Endothelial cell of umbilical vein (primary cell): ENCODE measurements around the gene SHC4. TPM values are rescaled to one million over a fixed set of nuclear protein-coding genes. Genes with fewer than 3 reads are reported as not detected.

ENCODE experiments used
- BruUV-seq: library from RNA; stranded (reverse); fragments of 400-500 nt; replicated peaks from 2 replicates; lab custom pipeline; 2021; lab: Mats Ljungman, UMichigan
- CTCF ChIA-PET: fragments of 300-600, 350-600 bp; sonication (Branson Sonifier 250); formaldehyde crosslinking; loops from one replicate; lab custom pipeline; 2021; ENCODE audit warnings: antibody characterized with exemption, inconsistent platforms; lab: Charles Lee
- POLR2A ChIA-PET: fragments of 300-600, 350-600 bp; sonication (Branson Sonifier 250); formaldehyde crosslinking; loops from one replicate; lab custom pipeline; 2021; ENCODE audit warnings: antibody characterized with exemption, inconsistent platforms; lab: Charles Lee
- DNase-seq: peaks from one replicate; pipeline ENCODE4 v3.0.0-alpha.2; 2011; ENCODE audit warnings: low read depth, low spot score
- FAIRE-seq: peaks from 2 replicates; lab custom pipeline; 2011; peaks lifted over from hg19 to GRCh38; lab: Jason Lieb, UNC
- H2AFZ ChIP-seq: 2 replicates; pipeline ENCODE4 v1.6.0; 2012; ENCODE audit warnings: low read depth, low read length, control low read depth, inconsistent platforms
- H3K27ac ChIP-seq: 2 replicates; pipeline ENCODE4 v1.5.1; 2011; ENCODE audit warnings: low read depth, mild to moderate bottlenecking, control low read depth, low read length, moderate library complexity; ENCODE audit not compliant: insufficient read depth
- H3K27me3 ChIP-seq, 2 experiments: 2 replicates each; pipeline versions ENCODE4 v1.6.0 to v1.6.1; 2011; ENCODE audit warnings: low read length in 2 of 2, mixed read lengths in 1 of 2; ENCODE audit not compliant: control insufficient read depth in 2 of 2, insufficient read depth in 2 of 2
- H3K36me3 ChIP-seq, 2 experiments: 2 replicates in 1 of 2; 3 replicates in 1 of 2; pipeline ENCODE4 v1.5.1; 2011; ENCODE audit warnings: low read length in 2 of 2, mild to moderate bottlenecking in 1 of 2, moderate library complexity in 1 of 2; ENCODE audit not compliant: control insufficient read depth in 2 of 2, insufficient read depth in 2 of 2; ENCODE audit errors: extremely low read depth in 1 of 2
- H3K4me1 ChIP-seq: 3 replicates; pipeline ENCODE4 v1.5.1; 2011; ENCODE audit warnings: mild to moderate bottlenecking, low read length; ENCODE audit not compliant: control insufficient read depth, insufficient read depth; ENCODE audit errors: extremely low read depth
- H3K4me2 ChIP-seq: 2 replicates; pipeline ENCODE4 v1.6.1; 2011; ENCODE audit warnings: low read length, control low read depth, mixed read lengths; ENCODE audit not compliant: insufficient read depth
- H3K4me3 ChIP-seq, 3 experiments: fragments of 200-600 bp in 1 of 3; sonication (generic), shearing (Covaris generic) in 1 of 3; replicated peaks in 1 of 3; 2 replicates each; pipeline ENCODE4 v1.5.1; 2011 to 2016; ENCODE audit warnings: control low read depth in 3 of 3, low read length in 3 of 3, mild to moderate bottlenecking in 2 of 3, inconsistent platforms in 1 of 3, low read depth in 1 of 3, moderate library complexity in 1 of 3; ENCODE audit not compliant: insufficient read depth in 1 of 3
- H3K79me2 ChIP-seq: 2 replicates; pipeline ENCODE4 v1.6.0; 2012; ENCODE audit warnings: low read length, inconsistent platforms; ENCODE audit not compliant: control insufficient read depth, insufficient read depth
- H3K9ac ChIP-seq: replicated peaks from 2 replicates; pipeline ENCODE3; 2011; ENCODE audit warnings: low read length, control low read depth; ENCODE audit not compliant: insufficient read depth; ENCODE audit errors: extremely low read depth
- H3K9me1 ChIP-seq: replicated peaks from 3 replicates; pipeline ENCODE4 v1.6.0; 2011; ENCODE audit warnings: mild to moderate bottlenecking, low read length; ENCODE audit not compliant: control insufficient read depth, insufficient read depth; ENCODE audit errors: extremely low read depth
- H3K9me3 ChIP-seq: replicated peaks from 2 replicates; pipeline ENCODE4 v1.5.1; 2012; ENCODE audit warnings: low read length, inconsistent platforms; ENCODE audit not compliant: control insufficient read depth, insufficient read depth
- H4K20me1 ChIP-seq: replicated peaks from 2 replicates; pipeline ENCODE3; 2011; ENCODE audit warnings: mild to moderate bottlenecking, low read length; ENCODE audit not compliant: control insufficient read depth, insufficient read depth; ENCODE audit errors: extremely low read depth
- EZH2 ChIP-seq: IDR thresholded peaks from 2 replicates; pipeline ENCODE4 v1.6.1; 2012; ENCODE audit warnings: borderline replicate concordance, low read depth, mild to moderate bottlenecking, moderate library complexity, low read length, inconsistent platforms; ENCODE audit not compliant: severe bottlenecking
- FOS ChIP-seq: IDR thresholded peaks from 2 replicates; pipeline ENCODE4 v1.6.1; 2011; ENCODE audit warnings: mild to moderate bottlenecking, low read length, moderate library complexity, borderline replicate concordance; ENCODE audit not compliant: insufficient read depth
- GATA2 ChIP-seq: IDR thresholded peaks from 2 replicates; pipeline ENCODE4 v1.7.0; 2011; ENCODE audit warnings: low read depth, mild to moderate bottlenecking, moderate library complexity, mixed read lengths, low read length; ENCODE audit not compliant: insufficient read length, insufficient read depth
- JUN ChIP-seq: IDR thresholded peaks from 2 replicates; pipeline ENCODE4 v1.6.1; 2011; ENCODE audit warnings: borderline replicate concordance, low read depth; ENCODE audit not compliant: insufficient read length, insufficient read depth
- MAX ChIP-seq: IDR thresholded peaks from 2 replicates; pipeline ENCODE4 v1.6.1; 2011; ENCODE audit not compliant: insufficient read depth, insufficient read length
- MYC ChIP-seq: IDR thresholded peaks from one replicate; pipeline ENCODE4 v1.6.1; 2011; ENCODE audit warnings: mild to moderate bottlenecking, low read depth, low read length
- POLR2A ChIP-seq: IDR thresholded peaks from 2 replicates; pipeline ENCODE4 v1.6.1; 2012; ENCODE audit warnings: low read depth, mild to moderate bottlenecking, control low read depth, low read length
- POLR2AphosphoS5 ChIP-seq: IDR thresholded peaks from 2 replicates; pipeline ENCODE4 v1.6.1; 2012; ENCODE audit warnings: low read depth, mild to moderate bottlenecking, control low read depth, low read length, moderate library complexity; ENCODE audit not compliant: insufficient read depth
- dilution Hi-C: fragments of 300-500 bp; cut with MboI; formaldehyde crosslinking; loops from one replicate; pipeline ENCODE4 v1.15.0; 2019; ENCODE audit warnings: low sequenced_read_pairs; ENCODE audit not compliant: extremely low pct_ligation_motif_present
- intact Hi-C: fragments of 100-400 bp; cut with micrococcal nuclease; formaldehyde crosslinking; loops from one replicate; pipeline ENCODE4 v1.10.0; 2022
- polyA plus RNA-seq, 4 experiments: library from polyadenylated mRNA; depleted of rRNA in 3 of 4; stranded (reverse) in 3 of 4; unstranded in 1 of 4; fragments of >200 nt; gene quantifications; 2 replicates each; pipeline versions ENCODE4 v1.2.1 to v1.2.3, GENCODE V29; 2011 to 2012; ENCODE audit warnings: missing spikeins in 1 of 4
- total RNA-seq: library from RNA; stranded (reverse); gene quantifications from 2 replicates; pipeline ENCODE4 v1.2.3, GENCODE V29; 2021
- TF ChIP-seq, protein P1 (sequence below), 2 donors: IDR thresholded peaks; 1 replicate in 1 of 2; 2 replicates in 1 of 2; pipeline ENCODE4 v1.5.1; 2011; ENCODE audit warnings: low read length in 2 of 2, mild to moderate bottlenecking in 2 of 2, moderate library complexity in 2 of 2, control low read depth in 1 of 2, inconsistent platforms in 1 of 2, low read depth in 1 of 2; ENCODE audit not compliant: insufficient read depth in 1 of 2; ENCODE audit errors: extremely low read depth in 1 of 2

SHC4 gene
- total and polyA plus RNA-seq, 2 donors (not counting 3 experiments of a cell fraction or from before 2014, with no cell fraction given), result 0.20 TPM; not detected in 1

DNA sequence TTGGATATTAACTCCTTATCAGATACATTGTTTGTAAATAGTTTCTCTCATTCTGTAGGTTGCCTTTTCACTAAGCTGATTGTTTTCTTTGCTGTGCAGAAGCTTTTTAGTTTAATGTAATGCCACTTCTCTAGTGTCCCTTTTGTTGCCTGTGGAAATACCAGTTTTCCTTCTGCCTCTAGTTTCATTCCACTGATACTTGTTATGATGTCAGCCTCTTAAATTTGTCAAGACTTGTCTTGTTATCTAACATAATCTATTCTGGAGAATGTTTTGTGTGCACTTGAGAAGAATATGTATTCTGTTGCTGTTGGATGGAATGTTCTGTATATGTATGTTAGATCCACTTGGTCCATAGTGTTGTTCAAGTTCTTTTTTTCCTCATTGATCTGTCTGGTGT is 134.8 kb downstream of the SHC4 start:
- FAIRE-seq (no peak), DNase-seq (no peak)
- H3K9me3 ChIP-seq, result no peaks in the 10 kb centered on the region
- H2AFZ ChIP-seq, result no peak overlapping the region
- H4K20me1 ChIP-seq, result no peaks in the 10 kb centered on the region
- CTCF ChIA-PET, result no interaction called here
- H3K4me1 ChIP-seq, result no peaks in the 10 kb centered on the region
- no TSS peak for BruUV-seq
- dilution Hi-C loops (no loop called here), intact Hi-C loops (no loop called here)
- H3K4me3 ChIP-seq, result no peak overlapping the region
- TF ChIP-seq EZH2, result no peak
- no peak for TF ChIP-seq GATA2
- TF ChIP-seq JUN, result no peak
- no peak for TF ChIP-seq FOS
- no peaks in the 10 kb centered on the region for H3K9me1 ChIP-seq
- H3K4me2 ChIP-seq, result no peak overlapping the region
- POLR2A ChIA-PET, result no interaction called here
- H3K27ac ChIP-seq, result no peak overlapping the region
- H3K36me3 ChIP-seq, result no peaks in the 10 kb centered on the region
- no peak overlapping the region for H3K9ac ChIP-seq
- peaks cover 7 to 11% of the 10 kb centered on the region in 2 experiments for H3K27me3 ChIP-seq
- no peaks in the 10 kb centered on the region for H3K79me2 ChIP-seq

- DNase-seq (no peak), FAIRE-seq (no peak)
- Histone ChIP-seq H3K79me2 (no peaks in the 10 kb centered on the region), H3K9me1 (no peaks in the 10 kb centered on the region), H3K4me1 (no peaks in the 10 kb centered on the region), H3K36me3 (no peaks in the 10 kb centered on the region), H3K9me3 (no peaks in the 10 kb centered on the region), H2AFZ (no peak overlapping the region), H3K4me2 (no peak overlapping the region), H3K27me3 (peaks cover 3 to 9% of the 10 kb centered on the region in 2 experiments), H3K27ac (no peak overlapping the region), H3K4me3 (no peak overlapping the region), H4K20me1 (no peaks in the 10 kb centered on the region), H3K9ac (no peak overlapping the region)
- POLR2A ChIA-PET, result no interaction called here
- CTCF ChIA-PET, result no interaction called here
- TF ChIP-seq MYC (no peak), POLR2A (no peak), FOS (no peak), POLR2AphosphoS5 (no peak), EZH2 (no peak), MAX (no peak), JUN (no peak)
- TF ChIP-seq, protein P1, sequence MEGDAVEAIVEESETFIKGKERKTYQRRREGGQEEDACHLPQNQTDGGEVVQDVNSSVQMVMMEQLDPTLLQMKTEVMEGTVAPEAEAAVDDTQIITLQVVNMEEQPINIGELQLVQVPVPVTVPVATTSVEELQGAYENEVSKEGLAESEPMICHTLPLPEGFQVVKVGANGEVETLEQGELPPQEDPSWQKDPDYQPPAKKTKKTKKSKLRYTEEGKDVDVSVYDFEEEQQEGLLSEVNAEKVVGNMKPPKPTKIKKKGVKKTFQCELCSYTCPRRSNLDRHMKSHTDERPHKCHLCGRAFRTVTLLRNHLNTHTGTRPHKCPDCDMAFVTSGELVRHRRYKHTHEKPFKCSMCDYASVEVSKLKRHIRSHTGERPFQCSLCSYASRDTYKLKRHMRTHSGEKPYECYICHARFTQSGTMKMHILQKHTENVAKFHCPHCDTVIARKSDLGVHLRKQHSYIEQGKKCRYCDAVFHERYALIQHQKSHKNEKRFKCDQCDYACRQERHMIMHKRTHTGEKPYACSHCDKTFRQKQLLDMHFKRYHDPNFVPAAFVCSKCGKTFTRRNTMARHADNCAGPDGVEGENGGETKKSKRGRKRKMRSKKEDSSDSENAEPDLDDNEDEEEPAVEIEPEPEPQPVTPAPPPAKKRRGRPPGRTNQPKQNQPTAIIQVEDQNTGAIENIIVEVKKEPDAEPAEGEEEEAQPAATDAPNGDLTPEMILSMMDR (IDR thresholded peaks at IDR 0.05; ENCODE audit: extremely low read depth in 1 of 2, insufficient read depth in 1 of 2, low read depth in 1 of 2, low read length in 2 of 2), result no peak
- BruUV-seq, result no TSS peak
- intact Hi-C loops (no loop called here), dilution Hi-C loops (no loop called here)
Measured at GRCh38 chr15:48828471-48828870, 135.2 kb downstream of the SHC4 start.
